Renal cortex interstitium (tissue), 15 donors: Measurements from ENCODE around the gene KEAP1. TPM values are rescaled to one million over a fixed set of nuclear protein-coding genes. Genes with fewer than 3 reads are reported as not detected.
"Not testable (repeated sequence)": the region's sequence is repeated elsewhere in the genome, so short reads cannot be mapped to it uniquely, and the experiment has no call there.

Source experiments
- DNase-seq, 11 donors: peaks; one replicate each; pipeline ENCODE4 v3.0.0-alpha.2; 2013; ENCODE audit warnings: low read depth in 9 of 11, low spot score in 4 of 11; ENCODE audit errors: extremely low read depth in 1 of 11
- long read RNA-seq, 16 experiments: transcript quantifications; one replicate each; lab custom pipeline, GENCODE V29; 2026
- polyA plus RNA-seq, 3 donors: library from polyadenylated mRNA; unstranded; fragments of 120-200 nt; gene quantifications; one replicate each; pipeline ENCODE4 v1.2.1, GENCODE V29; 2013; ENCODE audit not compliant: insufficient read length in 3 of 3

Gene KEAP1
- 10 to 100 TPM; 56.6 to 89.6 (median 75.2) TPM for polyA plus RNA-seq
- long read RNA-seq, donor 1, transcript KEAP1-205 (2 exons, 451 nt): major isoform, 8 of 58 reads
- long read RNA-seq, donor 1, transcript KEAP1-202 (6 exons, 2,648 nt): minor isoform, 6 of 58 reads
- long read RNA-seq, donor 1, partial matches to known transcripts: 43 of 58 reads
- long read RNA-seq, donor 1, other reads (novel, unspliced or antisense): 0 of 58 reads
- long read RNA-seq, donor 2, transcript KEAP1-205 (2 exons, 451 nt): major isoform, 9 of 40 reads
- long read RNA-seq, donor 2, partial matches to known transcripts: 26 of 40 reads
- long read RNA-seq, donor 2, other reads (novel, unspliced or antisense): 0 of 40 reads
- long read RNA-seq, donor 3, transcript KEAP1-205 (2 exons, 451 nt): major isoform, 20 of 489 reads
- long read RNA-seq, donor 3, transcript KEAP1-202 (6 exons, 2,648 nt): minor isoform, 5 of 489 reads
- long read RNA-seq, donor 3, partial matches to known transcripts: 369 of 489 reads
- long read RNA-seq, donor 3, other reads (novel, unspliced or antisense): 93 of 489 reads
- long read RNA-seq, donor 4, transcript KEAP1-205 (2 exons, 451 nt): major isoform, 26 of 38 reads
- long read RNA-seq, donor 4, partial matches to known transcripts: 7 of 38 reads
- long read RNA-seq, donor 4, other reads (novel, unspliced or antisense): 0 of 38 reads
- long read RNA-seq, donor 5: 0 reads
- long read RNA-seq, donor 6, transcript KEAP1-202 (6 exons, 2,648 nt): minor isoform, 5 of 42 reads
- long read RNA-seq, donor 6, transcript KEAP1-205 (2 exons, 451 nt): major isoform, 15 of 42 reads
- long read RNA-seq, donor 6, partial matches to known transcripts: 20 of 42 reads
- long read RNA-seq, donor 6, other reads (novel, unspliced or antisense): 0 of 42 reads
- long read RNA-seq, donor 7, transcript KEAP1-205 (2 exons, 451 nt): major isoform, 14 of 44 reads
- long read RNA-seq, donor 7, transcript KEAP1-202 (6 exons, 2,648 nt): minor isoform, 7 of 44 reads
- long read RNA-seq, donor 7, partial matches to known transcripts: 21 of 44 reads
- long read RNA-seq, donor 7, other reads (novel, unspliced or antisense): 0 of 44 reads
- long read RNA-seq, donor 8: 0 reads
- long read RNA-seq, donor 9, transcript KEAP1-202 (6 exons, 2,648 nt): minor isoform, 8 of 65 reads
- long read RNA-seq, donor 9, transcript KEAP1-205 (2 exons, 451 nt): major isoform, 33 of 65 reads
- long read RNA-seq, donor 9, partial matches to known transcripts: 22 of 65 reads
- long read RNA-seq, donor 9, other reads (novel, unspliced or antisense): 0 of 65 reads
- long read RNA-seq, donor 10, transcript KEAP1-202 (6 exons, 2,648 nt): major isoform, 16 of 61 reads
- long read RNA-seq, donor 10, transcript KEAP1-205 (2 exons, 451 nt): minor isoform, 11 of 61 reads
- long read RNA-seq, donor 10, partial matches to known transcripts: 33 of 61 reads
- long read RNA-seq, donor 10, other reads (novel, unspliced or antisense): 0 of 61 reads
- long read RNA-seq, donor 11, transcript KEAP1-205 (2 exons, 451 nt): major isoform, 22 of 54 reads
- long read RNA-seq, donor 11, transcript KEAP1-202 (6 exons, 2,648 nt): minor isoform, 8 of 54 reads
- long read RNA-seq, donor 11, partial matches to known transcripts: 23 of 54 reads
- long read RNA-seq, donor 11, other reads (novel, unspliced or antisense): 0 of 54 reads
- long read RNA-seq, donor 12, partial matches to known transcripts: 6 of 11 reads
- long read RNA-seq, donor 12, other reads (novel, unspliced or antisense): 0 of 11 reads
- long read RNA-seq, donor 13: 0 reads
- long read RNA-seq, donor 14, transcript KEAP1-205 (2 exons, 451 nt): minor isoform, 7 of 37 reads
- long read RNA-seq, donor 14, transcript KEAP1-202 (6 exons, 2,648 nt): major isoform, 9 of 37 reads
- long read RNA-seq, donor 14, partial matches to known transcripts: 17 of 37 reads
- long read RNA-seq, donor 14, other reads (novel, unspliced or antisense): 0 of 37 reads
- long read RNA-seq, donor 15, transcript KEAP1-205 (2 exons, 451 nt): major isoform, 11 of 18 reads
- long read RNA-seq, donor 15, partial matches to known transcripts: 5 of 18 reads
- long read RNA-seq, donor 15, other reads (novel, unspliced or antisense): 0 of 18 reads
- long read RNA-seq, donor 16, transcript KEAP1-202 (6 exons, 2,648 nt): minor isoform, 34 of 257 reads
- long read RNA-seq, donor 16, transcript KEAP1-205 (2 exons, 451 nt): major isoform, 75 of 257 reads
- long read RNA-seq, donor 16, partial matches to known transcripts: 124 of 257 reads
- long read RNA-seq, donor 16, other reads (novel, unspliced or antisense): 20 of 257 reads

- DNase-seq: peak in 2 of 11 donors; percentile 27 to 32
These were observed at the start of gene KEAP1 for GRCh38 chr19:10503002-10503789. Gene KEAP1, minus strand, starts transcription at chr19:10503356. Its CDS starts 3,323 bp downstream, at chr19:10500033.

GRCh38 chr19:10552510-10553053, 49.4 kb upstream of the KEAP1 start:
- DNase-seq: no peak

GRCh38 chr19:10551698-10552301, 48.6 kb upstream of the KEAP1 start:
- DNase-seq: no peak

- not testable (repeated sequence) for DNase-seq
These were observed 47.9 kb upstream of the KEAP1 start for GRCh38 chr19:10551006-10551405.

- no peak for DNase-seq
These were observed 47.2 kb upstream of the KEAP1 start for GRCh38 chr19:10550336-10550735.

GRCh38 chr19:10549733-10550132, 46.6 kb upstream of the KEAP1 start:
- DNase-seq: no peak

GRCh38 chr19:10548746-10549276, 45.7 kb upstream of the KEAP1 start:
- no peak for DNase-seq

- no peak for DNase-seq
These were observed 43.7 kb upstream of the KEAP1 start for GRCh38 chr19:10546817-10547216.

- DNase-seq: no peak
These were observed 41.6 kb upstream of the KEAP1 start for GRCh38 chr19:10544753-10545251.

- DNase-seq: no peak
These were observed 41.1 kb upstream of the KEAP1 start for GRCh38 chr19:10544242-10544752.

GRCh38 chr19:10543420-10544241, 40.5 kb upstream of the KEAP1 start, which contains the start of gene ATG4D:
Gene ATG4D, plus strand, starts transcription at chr19:10543904. Its CDS starts 187 bp downstream, at chr19:10544091.
- peak in 7 of 11 donors; percentile 39 to 74 (median 65) for DNase-seq

GRCh38 chr19:10543059-10543419, 39.9 kb upstream of the KEAP1 start:
- no peak for DNase-seq

GRCh38 chr19:10539016-10539415, 35.9 kb upstream of the KEAP1 start:
- DNase-seq: not testable (repeated sequence)
